B cell (primary cell): ENCODE measurements around the gene IER5L.

ENCODE experiments used
- CTCF ChIP-seq: fragments of 200-600 bp; IDR thresholded peaks from one replicate; pipeline ENCODE4 v1.8.0; 2022; ENCODE audit warnings: antibody characterized with exemption, mild to moderate bottlenecking
- EZH2 ChIP-seq: IDR thresholded peaks from 2 replicates; pipeline ENCODE4 v1.6.1; 2012; ENCODE audit warnings: borderline replicate concordance, low read depth, mild to moderate bottlenecking, moderate library complexity, low read length; ENCODE audit not compliant: insufficient read depth, poor library complexity, severe bottlenecking

- TF ChIP-seq CTCF (no peak), EZH2 (no peak)
These were observed 47.4 kb upstream of the IER5L start for GRCh38 chr9:129225490-129225778.
